ENCODE data around the gene ZSCAN5C. TPM values are rescaled to one million over a fixed set of nuclear protein-coding genes. Genes with fewer than 3 reads are reported as not detected.
"Not testable (repeated sequence)": the region's sequence is repeated elsewhere in the genome, so short reads cannot be mapped to it uniquely, and the experiment has no call there.

The ZSCAN5C gene
- total and polyA plus RNA-seq, 5 donors from 2014 or later: not detected

- not testable (repeated sequence) for H3K36me3 ChIP-seq (ENCODE audit: control insufficient read depth, insufficient read depth, low read length); H3K27ac ChIP-seq (ENCODE audit: insufficient read depth, low read length, poor library complexity, severe bottlenecking); H3K4me1 Mint-ChIP-seq; H3K9me3 ChIP-seq (ENCODE audit: control insufficient read depth in 2 of 2, low read length in 2 of 2); DNase-seq; H3K4me1 ChIP-seq (ENCODE audit: control insufficient read depth, insufficient read depth, low read length, poor library complexity, severe bottlenecking); H3K9me3 Mint-ChIP-seq; H3K27ac Mint-ChIP-seq; H3K27me3 ChIP-seq (ENCODE audit: control insufficient read depth, insufficient read depth, low read length); H3K4me3 ChIP-seq (ENCODE audit: low read depth, low read length); ATAC-seq (ENCODE audit: low read depth in 2 of 2); H3K4me3 Mint-ChIP-seq
- H3K36me3 Mint-ChIP-seq: peaks cover 19% of the 10 kb centered on the region
- peaks cover 20% of the 10 kb centered on the region for H3K27me3 Mint-ChIP-seq
These were observed 19.4 kb downstream of the ZSCAN5C start for GRCh38 chr19:56221442-56221841.

DNA sequence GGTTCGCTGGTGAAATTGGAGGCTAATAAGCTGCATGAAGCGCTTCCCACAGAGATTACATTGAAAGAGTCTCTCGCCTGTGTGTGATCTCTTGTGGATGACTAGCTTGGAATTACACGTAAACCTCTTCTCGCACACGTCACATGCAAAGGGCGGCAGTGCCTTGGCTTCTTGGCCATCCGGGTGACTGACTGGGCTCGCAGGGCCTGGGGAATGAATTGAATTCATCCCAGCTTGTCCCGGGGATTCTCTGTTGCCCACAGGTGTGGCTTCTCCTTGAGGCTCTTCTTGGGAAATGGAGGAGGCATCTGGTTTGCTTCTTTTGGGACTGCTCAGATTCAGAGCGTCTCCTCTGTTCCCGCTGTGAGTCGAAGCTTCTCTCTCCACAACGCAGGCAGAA lies 19.8 kb downstream of the ZSCAN5C start:
- Mint-ChIP-seq H3K4me3 (no peak overlapping the region), H3K36me3 (peaks cover 19% of the 10 kb centered on the region), H3K27ac (no peak overlapping the region), H3K4me1 (peaks cover 0 to 2% (median 0%) of the 10 kb centered on the region in 4 donors), H3K27me3 (peaks cover 17% of the 10 kb centered on the region), H3K9me3 (no peaks in the 10 kb centered on the region)
- Histone ChIP-seq H3K27ac (ENCODE audit: insufficient read depth, low read length, poor library complexity, severe bottlenecking) (no peak overlapping the region), H3K4me1 (ENCODE audit: control insufficient read depth, insufficient read depth, low read length, poor library complexity, severe bottlenecking) (no peaks in the 10 kb centered on the region), H3K36me3 (ENCODE audit: control insufficient read depth, insufficient read depth, low read length) (no peaks in the 10 kb centered on the region), H3K4me3 (ENCODE audit: low read depth, low read length) (no peak overlapping the region), H3K27me3 (ENCODE audit: control insufficient read depth, insufficient read depth, low read length) (peaks cover 2% of the 10 kb centered on the region), H3K9me3 (ENCODE audit: control insufficient read depth in 2 of 2, low read length in 2 of 2) (no peaks in the 10 kb centered on the region)
- ATAC-seq (ENCODE audit: low read depth in 2 of 2) (no peak), DNase-seq (no peak)

- DNase-seq (no peak), ATAC-seq (ENCODE audit: low read depth in 2 of 2) (no peak)
- H3K4me3 ChIP-seq (ENCODE audit: low read depth, low read length): no peak overlapping the region
- Mint-ChIP-seq H3K4me1 (peaks cover 0 to 2% (median 0%) of the 10 kb centered on the region in 4 donors), H3K27me3 (peaks cover 10% of the 10 kb centered on the region), H3K27ac (no peak overlapping the region), H3K9me3 (no peaks in the 10 kb centered on the region), H3K4me3 (no peak overlapping the region), H3K36me3 (peaks cover 19% of the 10 kb centered on the region)
- no peaks in the 10 kb centered on the region for H3K36me3 ChIP-seq (ENCODE audit: control insufficient read depth, insufficient read depth, low read length)
- no peaks in the 10 kb centered on the region for H3K9me3 ChIP-seq (ENCODE audit: control insufficient read depth in 2 of 2, low read length in 2 of 2)
- H3K27ac ChIP-seq (ENCODE audit: insufficient read depth, low read length, poor library complexity, severe bottlenecking): no peak overlapping the region
- no peaks in the 10 kb centered on the region for H3K27me3 ChIP-seq (ENCODE audit: control insufficient read depth, insufficient read depth, low read length)
- H3K4me1 ChIP-seq (ENCODE audit: control insufficient read depth, insufficient read depth, low read length, poor library complexity, severe bottlenecking): no peaks in the 10 kb centered on the region
These were observed 20.8 kb downstream of the ZSCAN5C start for GRCh38 chr19:56222901-56223300.

DNA sequence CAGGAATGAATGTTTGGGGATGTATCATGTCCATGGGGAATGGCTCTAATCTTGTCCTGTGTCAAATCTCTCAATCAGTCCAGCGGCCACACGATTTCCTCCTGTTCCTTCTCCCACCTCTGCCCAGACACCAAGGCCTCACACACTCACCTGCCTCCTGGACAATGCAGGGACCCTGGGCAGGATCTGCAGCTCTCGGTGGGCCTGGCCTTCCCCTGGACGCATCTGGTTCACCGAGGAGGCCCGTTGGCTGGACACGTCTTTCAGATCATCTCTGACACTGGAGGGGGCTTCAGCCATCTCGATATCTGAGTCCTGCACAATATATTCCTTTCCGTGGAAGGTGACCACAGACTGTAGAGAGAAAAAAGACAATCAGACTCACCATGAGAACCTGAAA lies 21.4 kb downstream of the ZSCAN5C start:
- H3K36me3 Mint-ChIP-seq: peaks cover 19% of the 10 kb centered on the region
- Histone ChIP-seq H3K9me3 (ENCODE audit: control insufficient read depth in 2 of 2, low read length in 2 of 2) (no peaks in the 10 kb centered on the region), H3K27ac (ENCODE audit: insufficient read depth, low read length, poor library complexity, severe bottlenecking) (no peak overlapping the region), H3K4me3 (ENCODE audit: low read depth, low read length) (no peak overlapping the region), H3K4me1 (ENCODE audit: control insufficient read depth, insufficient read depth, low read length, poor library complexity, severe bottlenecking) (no peaks in the 10 kb centered on the region), H3K36me3 (ENCODE audit: control insufficient read depth, insufficient read depth, low read length) (no peaks in the 10 kb centered on the region), H3K27me3 (ENCODE audit: control insufficient read depth, insufficient read depth, low read length) (no peaks in the 10 kb centered on the region)
- no peak for ATAC-seq (ENCODE audit: low read depth in 2 of 2)
- H3K4me1 Mint-ChIP-seq: no peaks in the 10 kb centered on the region
- DNase-seq: no peak
- peaks cover 7% of the 10 kb centered on the region for H3K27me3 Mint-ChIP-seq
- no peak overlapping the region for H3K27ac Mint-ChIP-seq
- no peak overlapping the region for H3K4me3 Mint-ChIP-seq
- no peaks in the 10 kb centered on the region for H3K9me3 Mint-ChIP-seq

GRCh38 chr19:56245121-56245740 lies 43.2 kb downstream of the ZSCAN5C start:
- Mint-ChIP-seq H3K27ac (no peak overlapping the region), H3K27me3 (no peaks in the 10 kb centered on the region), H3K4me3 (no peak overlapping the region), H3K36me3 (peaks cover 3% of the 10 kb centered on the region), H3K4me1 (no peaks in the 10 kb centered on the region), H3K9me3 (peaks cover 0 to under 1% (median 0%) of the 10 kb centered on the region in 7 donors)
- DNase-seq (no peak), ATAC-seq (ENCODE audit: low read depth in 2 of 2) (no peak)
- no peak overlapping the region for H3K4me3 ChIP-seq (ENCODE audit: low read depth, low read length)
- no peaks in the 10 kb centered on the region for H3K27me3 ChIP-seq (ENCODE audit: control insufficient read depth, insufficient read depth, low read length)
- no peaks in the 10 kb centered on the region for H3K4me1 ChIP-seq (ENCODE audit: control insufficient read depth, insufficient read depth, low read length, poor library complexity, severe bottlenecking)
- H3K27ac ChIP-seq (ENCODE audit: insufficient read depth, low read length, poor library complexity, severe bottlenecking): no peak overlapping the region
- H3K36me3 ChIP-seq (ENCODE audit: control insufficient read depth, insufficient read depth, low read length): no peaks in the 10 kb centered on the region
- H3K9me3 ChIP-seq (ENCODE audit: control insufficient read depth in 2 of 2, low read length in 2 of 2): no peaks in the 10 kb centered on the region

- not testable (repeated sequence) for H3K4me3 ChIP-seq (ENCODE audit: low read depth, low read length); H3K27ac ChIP-seq (ENCODE audit: insufficient read depth, low read length, poor library complexity, severe bottlenecking); H3K4me1 Mint-ChIP-seq; ATAC-seq (ENCODE audit: low read depth in 2 of 2); H3K4me3 Mint-ChIP-seq; H3K36me3 ChIP-seq (ENCODE audit: control insufficient read depth, insufficient read depth, low read length); H3K9me3 Mint-ChIP-seq; H3K27me3 ChIP-seq (ENCODE audit: control insufficient read depth, insufficient read depth, low read length); H3K36me3 Mint-ChIP-seq; H3K4me1 ChIP-seq (ENCODE audit: control insufficient read depth, insufficient read depth, low read length, poor library complexity, severe bottlenecking); H3K27ac Mint-ChIP-seq; H3K27me3 Mint-ChIP-seq; H3K9me3 ChIP-seq (ENCODE audit: control insufficient read depth in 2 of 2, low read length in 2 of 2); DNase-seq
These were observed 43.7 kb downstream of the ZSCAN5C start for GRCh38 chr19:56245764-56246163.

DNA sequence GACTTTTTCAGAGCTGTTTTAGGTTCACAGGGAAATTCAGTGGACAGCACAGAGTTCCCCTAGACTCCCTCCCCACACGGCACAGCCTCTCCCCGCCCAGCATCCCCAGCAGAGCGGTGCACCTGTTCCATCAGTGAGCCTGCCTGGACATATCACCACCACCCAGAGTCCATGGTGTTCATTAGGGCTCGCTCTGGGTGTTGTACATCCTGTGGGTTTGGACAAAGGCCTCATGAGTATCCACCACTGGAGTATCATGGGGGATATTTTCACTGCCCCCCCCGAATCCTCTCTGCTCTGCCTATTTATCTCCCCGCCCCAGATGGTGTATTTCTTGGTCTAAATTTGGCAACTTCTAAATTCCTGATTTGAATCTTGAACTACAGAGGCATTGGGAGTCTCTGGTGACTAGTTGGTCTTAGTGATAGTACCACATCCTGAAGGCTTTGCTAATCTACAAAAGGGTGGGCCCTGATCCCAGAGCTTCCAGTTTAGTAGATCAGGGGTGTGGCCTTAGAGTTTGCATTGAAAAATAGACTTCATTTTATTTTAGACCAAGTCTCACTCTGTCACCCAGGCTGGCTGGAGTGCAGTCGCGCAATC lies 46.8 kb downstream of the ZSCAN5C start:
- not testable (repeated sequence) for H3K9me3 Mint-ChIP-seq; ATAC-seq (ENCODE audit: low read depth in 2 of 2)

More for the DNA sequence above, 46.8 kb downstream of the ZSCAN5C start:
- not testable (repeated sequence) for H3K4me3 ChIP-seq (ENCODE audit: low read depth, low read length); H3K4me3 Mint-ChIP-seq; H3K27ac ChIP-seq (ENCODE audit: insufficient read depth, low read length, poor library complexity, severe bottlenecking); H3K4me1 Mint-ChIP-seq; H3K4me1 ChIP-seq (ENCODE audit: control insufficient read depth, insufficient read depth, low read length, poor library complexity, severe bottlenecking); H3K27me3 ChIP-seq (ENCODE audit: control insufficient read depth, insufficient read depth, low read length); H3K27ac Mint-ChIP-seq; H3K9me3 ChIP-seq (ENCODE audit: control insufficient read depth in 2 of 2, low read length in 2 of 2); DNase-seq; H3K27me3 Mint-ChIP-seq; H3K36me3 Mint-ChIP-seq; H3K36me3 ChIP-seq (ENCODE audit: control insufficient read depth, insufficient read depth, low read length)

Measured in CD4-positive, CD25-positive, alpha-beta regulatory T cell (primary cell).